AG20443 (cell line): ENCODE measurements around the gene TBC1D3B.
A peak's percentile ranks its signal among the peaks of the same experiment; 100 is the strongest.
"Not testable (repeated sequence)": the region's sequence is repeated elsewhere in the genome, so short reads cannot be mapped to it uniquely, and the experiment has no call there.

ENCODE experiments used
- DNase-seq: peaks from one replicate; pipeline ENCODE4 v3.0.0; 2012; ENCODE audit warnings: low spot score, mixed read lengths

The TBC1D3B gene

DNA sequence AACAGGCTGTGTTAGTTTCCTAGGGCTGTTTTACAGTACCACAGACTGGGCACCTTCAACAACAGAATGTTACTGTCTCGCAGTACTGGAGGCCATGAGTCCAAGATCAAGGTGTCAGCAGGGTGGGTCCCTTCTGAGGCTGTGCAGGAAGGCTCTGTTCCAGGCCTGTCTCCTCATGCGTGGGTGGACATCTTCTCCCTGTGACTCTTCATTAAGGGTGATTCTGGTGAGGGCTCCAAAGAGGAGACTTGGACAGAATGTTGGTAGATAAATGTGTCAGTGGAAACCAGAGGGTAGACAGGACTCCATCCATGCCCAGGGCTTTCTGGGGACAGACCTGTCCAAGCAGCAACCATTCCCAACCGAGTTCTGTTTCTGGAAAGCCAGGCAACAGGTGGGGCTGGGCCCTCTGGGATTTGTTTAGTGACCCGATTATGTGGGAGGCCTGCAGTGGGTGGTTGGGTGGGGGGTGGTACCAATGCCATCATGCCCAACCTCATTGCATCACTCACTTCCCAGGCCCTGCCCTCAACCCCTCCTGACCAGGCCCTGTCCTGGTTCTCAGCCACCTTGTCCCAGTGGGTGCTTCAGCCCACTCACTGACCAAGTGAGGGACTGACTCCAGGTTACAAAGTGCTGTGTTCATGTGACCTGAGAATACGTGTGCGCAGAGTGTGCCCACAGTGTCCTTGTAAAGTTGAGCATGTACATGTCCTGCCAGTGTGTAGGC, 5.2 kb upstream of the TBC1D3B start:
- DNase-seq: not testable (repeated sequence)

DNA sequence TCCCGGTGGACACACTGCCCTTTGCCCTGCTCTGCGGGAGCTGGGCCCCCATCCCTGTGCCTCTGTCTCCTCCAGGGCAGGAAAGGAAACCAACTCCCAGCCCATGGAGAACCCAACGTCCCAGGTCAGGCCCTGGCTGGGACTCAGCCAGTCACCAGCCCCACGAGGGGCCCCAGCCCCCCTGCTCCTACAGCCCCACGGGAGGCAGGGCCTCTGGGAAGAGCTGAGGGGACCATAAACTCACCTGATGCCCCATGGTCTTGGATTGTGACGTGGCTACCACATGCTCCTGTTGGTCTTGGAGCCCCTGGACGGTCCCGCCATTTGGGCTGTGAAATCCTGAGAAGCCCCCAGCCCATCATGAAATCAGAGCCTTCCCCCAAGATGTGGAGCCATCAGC, 7.6 kb downstream of the TBC1D3B start:
- not testable (repeated sequence) for DNase-seq

DNA sequence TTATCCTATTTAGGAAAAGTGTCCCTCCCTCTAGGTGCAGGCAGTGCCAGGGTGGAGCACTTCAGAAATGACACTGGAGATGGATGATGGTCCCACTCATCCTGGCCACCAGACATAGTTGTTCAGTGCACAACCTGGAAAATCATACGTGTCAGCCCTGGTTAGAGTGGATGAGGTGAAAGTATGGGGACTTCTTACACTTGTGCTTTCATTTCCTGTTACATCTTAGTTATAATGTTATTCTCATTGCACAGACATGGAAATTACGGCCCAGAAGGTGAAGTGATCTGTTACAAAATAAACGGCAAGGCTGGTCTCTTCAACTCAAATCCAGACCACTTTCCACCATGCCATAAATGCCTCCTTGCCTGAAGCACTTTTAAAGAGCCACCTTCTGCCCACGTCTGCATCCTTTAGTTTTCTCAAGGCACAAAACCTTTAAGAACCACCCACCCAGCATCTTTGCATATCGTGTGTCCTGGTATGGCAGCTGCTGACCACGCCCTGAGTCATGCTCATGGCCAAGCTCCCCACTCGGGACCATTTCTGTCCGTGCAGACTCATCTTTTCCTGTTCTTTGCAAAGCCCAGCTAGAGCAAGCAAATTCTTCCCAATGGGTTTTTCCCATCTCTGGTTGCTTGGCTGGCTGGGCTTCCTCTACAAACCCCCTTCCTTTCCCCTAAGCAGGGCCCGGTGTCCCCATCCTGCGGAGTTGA, 22.4 kb downstream of the TBC1D3B start:
- no peak for DNase-seq

DNA sequence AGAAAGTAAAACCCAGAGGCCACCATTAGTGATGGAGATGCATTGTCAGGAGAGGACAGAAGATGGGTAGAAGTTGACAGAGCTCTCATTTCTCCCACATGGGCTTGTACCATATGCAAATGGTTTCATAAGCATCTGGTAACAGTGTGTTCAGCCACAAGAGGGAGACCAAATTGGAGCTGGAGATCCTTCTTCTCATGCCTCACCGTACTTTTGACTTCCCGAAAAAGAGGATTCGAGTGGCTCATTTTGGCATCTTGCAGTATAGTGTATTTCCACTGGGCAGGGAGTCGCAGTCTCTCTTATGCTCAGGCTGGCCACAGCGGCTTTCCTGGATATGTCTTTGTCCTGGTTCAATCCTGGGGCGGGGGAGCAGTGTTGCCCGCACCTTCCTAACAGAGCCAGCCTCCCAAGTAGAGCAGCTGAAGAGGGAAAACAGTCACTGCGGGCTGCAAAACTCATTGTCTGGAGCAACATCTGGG, 23.8 kb downstream of the TBC1D3B start:
- DNase-seq: no peak

DNA sequence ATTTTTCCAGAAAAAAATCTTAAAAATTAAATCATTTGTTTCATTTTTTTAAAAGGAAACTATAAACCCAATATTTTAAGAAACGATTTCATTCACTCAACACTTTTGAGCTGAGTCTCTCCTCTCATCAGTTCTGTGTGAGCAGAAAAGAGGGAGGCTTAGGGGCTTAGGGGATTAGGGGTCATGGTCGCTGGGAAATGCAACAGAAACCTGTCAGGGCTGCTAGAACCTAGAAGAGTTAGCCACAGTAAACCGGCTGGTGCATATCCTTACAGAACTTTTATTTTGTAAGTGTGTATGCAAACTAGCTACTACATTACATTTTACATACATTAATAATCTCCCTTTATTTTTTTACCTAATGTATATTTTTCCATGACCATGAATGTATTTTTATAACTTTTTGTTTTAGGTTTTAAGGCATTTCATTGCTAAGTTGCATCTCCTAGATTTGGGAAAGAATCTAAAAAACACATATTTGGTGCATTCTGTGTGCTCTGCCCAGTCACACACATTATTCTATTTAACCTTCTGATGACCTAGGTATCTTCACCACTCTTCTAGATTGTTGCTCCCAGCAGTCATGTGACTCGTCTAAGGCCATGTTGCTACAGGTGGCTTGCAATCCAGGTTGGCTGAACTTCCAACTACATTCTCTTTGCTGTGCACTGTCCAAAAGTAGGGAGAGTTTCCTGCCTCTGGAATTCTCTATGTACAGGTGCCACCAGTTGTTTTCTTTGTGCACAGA, 24.4 kb downstream of the TBC1D3B start:
- no peak for DNase-seq

DNA sequence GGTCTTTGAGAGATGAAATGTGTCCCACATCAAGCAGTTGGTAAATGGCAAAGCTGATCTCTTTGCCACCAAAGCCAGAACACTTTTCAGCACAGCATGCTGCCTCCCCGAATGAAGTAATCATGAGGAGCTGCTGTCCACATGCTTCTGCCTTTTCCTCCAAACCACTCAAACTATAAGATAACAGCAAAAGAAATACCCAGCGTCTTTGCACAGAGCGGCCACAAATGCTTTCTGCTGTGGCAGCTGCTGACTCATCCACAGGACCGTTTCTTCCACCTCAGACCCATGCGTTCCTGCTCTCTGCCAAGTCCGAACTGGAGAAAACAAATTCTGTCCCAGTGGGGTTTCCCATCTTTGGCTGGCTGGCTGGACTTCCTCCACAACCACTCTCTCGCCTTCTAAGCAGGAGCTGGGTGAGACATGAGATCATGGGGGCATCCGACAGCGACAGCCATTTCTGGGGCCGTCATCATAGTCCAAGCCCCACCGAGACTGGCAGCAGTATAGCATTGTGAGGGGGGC, 27.1 kb downstream of the TBC1D3B start:
- peak; percentile 72 for DNase-seq

DNA sequence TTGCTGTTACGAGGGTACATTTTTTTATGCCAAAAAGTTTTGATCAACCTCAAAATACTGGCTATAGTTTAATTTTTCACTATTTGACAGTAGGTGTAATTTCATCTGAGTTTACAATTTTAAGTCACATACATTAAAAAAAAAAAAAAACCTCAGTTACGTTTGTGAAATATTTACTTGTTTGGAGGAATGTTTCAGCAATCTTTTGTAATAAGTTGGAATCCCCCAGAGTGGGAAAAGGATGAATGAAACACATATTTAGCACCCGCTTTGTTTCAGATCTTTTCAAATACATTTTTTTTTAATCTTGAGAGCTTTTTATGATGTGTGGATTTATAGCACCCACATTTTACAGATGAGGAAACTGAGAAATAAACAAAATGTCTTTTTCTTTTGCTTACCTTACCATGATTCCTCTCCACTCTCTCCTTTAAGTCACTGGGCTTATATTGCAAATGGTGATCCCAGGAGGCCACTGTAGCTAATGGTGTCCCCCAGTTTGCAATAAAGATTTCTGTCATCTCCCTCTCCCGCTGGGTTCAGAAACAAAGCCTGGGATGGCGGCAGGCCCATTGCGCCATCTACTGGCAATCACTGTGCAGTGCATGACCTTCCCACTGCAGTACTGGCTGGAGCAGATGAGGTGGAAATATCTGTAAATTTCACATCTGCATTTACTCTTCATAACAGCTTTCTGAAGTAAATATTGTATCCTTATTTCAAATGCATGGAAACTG, 27.7 kb downstream of the TBC1D3B start:
- peak; percentile 88 for DNase-seq

DNA sequence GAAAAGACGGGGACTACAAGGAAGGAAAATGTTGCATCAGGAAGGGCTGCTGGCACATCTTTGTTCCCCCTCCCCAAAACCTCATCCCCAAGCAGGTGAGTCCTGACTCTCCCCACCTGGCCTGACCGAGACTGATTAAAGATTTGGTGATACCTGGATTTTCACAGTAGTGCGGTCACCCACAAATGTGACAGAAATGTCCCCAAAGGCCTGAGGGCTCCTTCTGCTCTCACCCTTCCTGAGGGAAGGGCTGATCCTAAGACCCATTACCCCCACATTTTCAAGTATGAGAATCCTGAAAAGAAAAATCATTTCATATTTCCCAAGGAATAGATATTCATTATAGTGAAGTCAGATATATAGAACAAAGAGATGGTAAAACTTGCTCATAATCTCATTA, 28.8 kb downstream of the TBC1D3B start:
- no peak for DNase-seq

DNA sequence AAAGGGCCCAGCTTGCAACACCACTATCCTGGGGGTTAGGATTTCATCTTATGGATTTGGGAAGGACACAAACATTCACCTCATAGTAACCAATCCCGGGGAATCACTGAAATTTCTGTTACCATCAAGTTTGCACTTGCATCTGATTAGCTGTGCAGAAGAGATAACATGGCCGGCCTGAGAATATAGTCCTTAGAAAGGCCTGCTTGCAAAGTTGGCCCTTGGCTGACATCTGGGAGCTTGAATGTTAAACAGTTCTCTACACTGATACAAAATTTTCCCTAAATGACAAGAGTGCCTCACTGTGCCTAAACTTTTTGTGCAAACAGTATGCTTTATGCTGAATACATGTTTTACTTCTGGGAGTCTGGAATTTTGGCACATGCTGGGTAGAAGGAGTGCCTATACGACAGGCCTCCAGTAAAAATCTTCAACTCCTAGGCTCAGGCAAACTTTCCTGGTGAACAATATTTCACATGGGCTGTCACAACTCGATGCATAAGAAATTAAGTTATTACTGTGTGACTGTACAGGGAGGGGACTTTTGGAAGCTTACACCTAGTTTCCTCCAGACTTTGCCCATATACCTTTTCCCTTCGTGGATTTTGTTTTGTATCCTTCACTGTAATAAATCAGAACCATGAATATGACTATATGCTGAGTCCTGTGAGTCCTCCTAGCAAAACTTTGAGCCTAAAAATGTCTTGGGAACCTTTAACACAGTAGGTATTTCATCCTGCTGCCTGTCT, 31.3 kb downstream of the TBC1D3B start:
- no peak for DNase-seq

DNA sequence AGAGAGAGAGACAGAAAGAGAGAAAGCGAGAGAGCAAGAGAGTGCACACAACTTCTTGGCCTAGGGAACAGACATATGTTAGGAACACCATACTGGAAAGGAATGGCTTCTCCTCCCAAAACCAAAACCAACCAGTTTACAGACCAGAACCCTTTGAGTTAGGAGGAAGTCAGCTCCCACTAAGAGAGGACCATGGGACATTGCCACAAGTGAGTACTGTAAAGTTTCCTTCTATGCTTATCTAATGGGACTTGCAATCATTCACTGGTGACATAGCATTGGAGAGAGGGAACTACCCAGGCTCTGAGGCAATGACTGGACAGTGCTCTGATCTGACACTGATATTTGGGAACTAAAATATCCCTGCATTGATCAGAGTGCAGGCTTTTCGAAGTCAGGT, 32.4 kb downstream of the TBC1D3B start:
- DNase-seq: no peak

DNA sequence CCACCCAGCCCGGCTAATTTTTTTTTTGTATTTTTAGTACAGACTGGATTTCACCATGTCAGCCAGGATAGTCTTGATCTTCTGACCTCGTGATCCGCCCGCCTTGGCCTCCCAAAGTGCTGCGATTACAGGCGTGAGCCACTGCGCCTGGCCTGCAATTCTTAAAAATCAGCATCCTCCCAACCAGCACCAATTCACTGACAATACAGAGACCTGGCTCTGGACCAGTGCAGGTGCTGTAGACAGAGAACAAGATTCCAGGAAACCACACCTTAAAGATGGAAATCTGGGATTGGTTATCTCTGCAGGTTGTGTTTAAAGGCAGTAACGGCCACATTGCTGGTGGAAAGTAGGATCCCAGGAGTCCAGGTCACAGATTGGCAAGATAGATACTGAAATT, 33.6 kb downstream of the TBC1D3B start:
- DNase-seq: no peak

DNA sequence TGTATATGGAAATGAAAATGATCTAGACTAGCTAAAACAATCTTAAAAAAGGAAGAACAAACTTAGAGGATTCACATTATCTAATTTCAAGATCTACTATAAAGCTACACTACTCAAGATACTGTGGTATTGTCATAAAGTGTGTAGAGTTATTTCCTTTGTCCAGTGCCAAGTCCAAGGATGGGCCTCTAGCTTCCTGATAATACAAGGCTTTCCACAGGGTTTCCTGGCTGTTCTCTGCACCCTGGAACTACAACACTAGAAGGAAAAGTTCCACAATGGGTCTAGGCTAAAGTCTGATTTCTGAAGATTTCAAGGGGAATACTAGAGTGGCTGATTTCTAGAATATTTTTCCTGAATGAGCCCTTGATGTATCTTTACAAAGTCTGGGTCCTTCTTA, 34.2 kb downstream of the TBC1D3B start:
- DNase-seq: no peak

DNA sequence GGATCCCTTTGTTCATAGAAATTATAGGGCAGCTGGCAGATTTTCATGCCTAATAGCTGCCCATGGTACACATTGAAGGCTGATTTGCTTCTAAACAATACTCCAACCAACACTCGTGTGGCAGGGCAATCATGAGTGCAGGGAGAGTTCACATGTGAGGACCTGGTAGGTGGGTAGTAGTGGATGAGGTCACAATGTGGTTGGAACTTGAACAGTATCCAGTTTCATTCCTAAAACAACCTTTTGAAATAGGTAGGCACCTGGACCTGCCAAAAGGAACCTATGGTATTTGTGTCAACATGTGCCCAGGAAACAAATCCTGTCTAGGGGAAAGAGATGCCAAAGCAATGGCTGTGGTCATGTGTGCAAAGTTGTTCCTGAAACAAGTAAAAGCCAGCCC, 40.0 kb downstream of the TBC1D3B start:
- no peak for DNase-seq

DNA sequence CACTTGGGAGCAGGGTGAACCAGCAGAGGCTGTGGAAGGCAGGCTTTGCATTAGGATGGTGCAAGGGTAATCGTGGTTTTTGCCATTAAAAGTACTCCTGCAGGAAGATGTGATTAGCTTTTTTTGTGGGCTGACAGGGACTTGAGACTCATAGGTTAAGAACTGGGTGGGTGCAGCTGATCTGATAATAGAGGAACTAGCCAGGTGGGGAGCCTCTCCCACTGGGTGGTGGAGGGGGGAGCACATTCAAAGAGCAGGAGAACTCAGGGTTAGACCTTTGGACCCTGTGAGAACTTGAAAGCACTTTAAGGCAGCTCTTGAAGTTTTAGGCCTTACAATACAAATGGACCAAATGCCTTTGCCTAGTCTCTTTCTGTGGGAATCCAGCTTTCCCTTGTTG, 40.4 kb downstream of the TBC1D3B start:
- no peak for DNase-seq

DNA sequence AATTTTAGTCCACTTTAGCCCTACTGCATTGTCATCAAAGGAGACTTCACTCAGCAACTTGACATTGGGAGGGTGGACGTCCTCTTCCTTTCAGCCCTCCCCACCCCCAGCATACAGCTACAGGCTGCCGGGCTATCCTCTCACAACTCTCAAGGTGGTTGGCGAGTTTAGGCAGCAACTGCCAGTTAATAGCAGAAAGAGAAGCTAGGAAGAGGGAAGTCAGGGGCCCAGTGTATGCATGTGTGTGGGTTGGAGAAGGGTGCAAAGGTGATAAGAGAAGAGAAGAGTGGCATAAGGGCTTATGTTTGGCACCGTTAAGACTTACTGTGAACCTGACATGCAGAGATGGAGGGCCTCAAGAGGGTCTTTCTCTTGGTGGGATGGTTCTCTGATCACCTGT, 41.0 kb downstream of the TBC1D3B start:
- no peak for DNase-seq

DNA sequence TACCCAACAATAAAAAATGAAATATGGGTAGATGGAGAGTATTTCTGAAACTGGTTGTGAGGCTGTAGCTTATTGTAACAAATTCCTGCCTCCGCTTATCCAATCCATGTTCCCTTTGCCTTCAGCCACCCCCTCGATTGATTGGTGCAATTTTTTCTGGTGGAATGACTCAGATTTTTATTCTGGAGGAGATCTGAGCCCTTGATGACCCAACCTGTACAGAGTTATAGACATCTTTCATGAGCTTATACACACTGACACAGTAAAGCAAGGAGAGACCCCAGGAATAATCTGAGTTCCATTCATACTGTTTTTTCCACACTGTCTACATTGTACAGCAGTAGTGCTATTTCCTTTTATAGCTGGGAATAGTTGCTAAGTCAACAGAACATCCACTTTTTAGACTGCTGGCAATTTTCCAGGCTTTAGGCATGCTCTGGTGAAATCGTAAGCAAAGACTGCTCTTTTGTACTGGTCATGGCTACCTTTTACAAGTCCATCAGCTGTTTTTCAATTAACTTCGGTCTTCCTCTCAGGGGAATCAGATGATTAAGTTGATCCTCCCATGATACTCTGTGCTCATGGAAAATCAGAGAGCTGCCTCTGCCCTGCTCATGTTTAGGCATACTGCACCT, 42.7 kb downstream of the TBC1D3B start:
- no peak for DNase-seq

DNA sequence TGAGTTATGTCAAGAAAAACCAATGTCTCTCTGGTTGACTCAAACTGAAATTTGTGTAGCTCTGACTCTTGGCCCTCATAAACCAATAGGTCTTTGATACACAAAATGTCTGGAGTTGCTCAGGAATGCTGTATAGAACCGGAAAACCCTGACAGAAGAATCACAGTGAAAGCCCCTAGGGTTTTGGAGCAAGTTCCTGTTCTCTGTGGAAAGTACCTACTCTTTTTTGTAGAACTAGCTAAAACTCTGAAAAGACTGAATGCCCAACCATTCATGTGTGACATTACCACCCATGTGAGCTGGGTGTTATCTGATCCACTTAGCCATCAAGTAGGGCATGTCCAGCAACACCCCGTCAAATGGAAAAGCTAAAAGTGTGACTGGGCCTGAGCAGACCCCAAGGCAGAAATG, 44.0 kb downstream of the TBC1D3B start:
- DNase-seq: no peak

DNA sequence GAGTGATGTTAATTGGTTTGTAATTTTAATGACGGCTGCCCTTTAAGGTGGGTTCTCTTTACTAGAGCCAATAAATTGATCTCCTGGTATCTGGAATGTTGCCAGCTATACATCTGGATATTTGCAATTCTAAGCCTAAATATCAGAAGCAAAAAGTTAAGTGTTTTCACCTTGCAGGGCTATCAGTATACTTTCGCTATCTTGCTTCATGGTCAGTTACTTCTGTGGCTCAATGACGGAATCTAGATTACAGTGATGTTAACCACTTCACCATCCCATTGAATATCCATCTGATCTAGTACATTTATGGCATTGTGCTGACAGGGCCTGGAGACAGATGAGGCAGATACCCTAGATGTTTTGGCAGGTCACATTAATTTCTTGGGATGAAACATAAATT, 44.5 kb downstream of the TBC1D3B start:
- DNase-seq: no peak

DNA sequence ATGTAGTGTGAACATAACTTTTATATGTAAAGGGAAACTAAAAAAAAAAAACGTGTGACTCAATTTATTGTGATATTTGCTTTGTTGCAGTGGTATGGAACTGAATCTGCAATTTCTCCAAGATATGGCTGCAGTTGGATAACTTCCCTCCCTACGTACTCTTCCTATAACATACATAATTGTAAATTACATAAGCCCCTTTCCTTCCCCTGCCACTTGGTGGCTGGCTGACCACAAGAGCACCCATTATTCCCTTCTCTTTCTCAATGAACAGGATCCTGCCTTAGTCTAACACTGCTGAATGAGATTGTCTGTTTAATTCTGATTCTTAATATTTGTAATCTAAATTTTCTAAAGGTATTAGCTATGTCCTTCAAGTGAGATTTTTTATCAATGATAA, 45.0 kb downstream of the TBC1D3B start:
- no peak for DNase-seq

DNA sequence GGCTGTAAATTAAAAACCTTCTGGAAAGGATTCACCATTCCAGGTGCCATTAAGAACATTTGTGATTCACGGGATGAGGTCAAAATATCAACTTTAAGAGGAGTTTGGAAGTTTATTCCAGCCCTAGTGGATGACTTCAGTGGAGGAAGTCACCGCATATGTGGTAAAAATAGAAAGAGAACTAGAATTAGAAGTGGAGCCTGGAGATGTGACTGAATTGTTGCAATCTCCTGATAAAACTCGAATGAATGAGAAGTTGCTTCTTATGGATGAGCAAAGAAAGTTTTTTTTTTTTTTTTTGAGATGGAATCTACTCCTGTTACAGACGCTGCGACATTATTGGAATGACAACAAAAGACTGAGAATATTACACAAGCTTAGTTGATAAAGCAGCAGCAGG, 46.1 kb downstream of the TBC1D3B start:
- no peak for DNase-seq

DNA sequence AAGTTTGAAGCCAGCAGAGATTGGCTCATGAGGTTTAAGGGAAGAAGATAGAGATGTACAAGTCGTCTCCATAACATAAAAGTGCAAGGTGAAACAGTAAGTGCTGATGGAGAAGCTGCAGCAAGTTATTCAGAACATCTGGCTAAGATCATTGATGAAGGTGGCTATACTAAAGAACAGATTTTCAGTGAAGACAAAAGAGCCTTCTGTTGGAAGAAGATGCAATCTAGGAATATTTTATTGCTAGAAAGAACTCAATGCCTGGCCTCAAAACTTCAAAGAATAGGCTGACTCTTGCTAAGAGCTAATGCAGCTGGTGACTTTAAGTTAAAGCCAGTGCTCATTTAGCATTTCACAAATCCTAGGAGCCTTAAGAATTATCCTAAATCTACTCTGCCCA, 46.8 kb downstream of the TBC1D3B start:
- no peak for DNase-seq
